D721Med (cell line): ENCODE results near the gene POLRMT.

Experiments
- DNase-seq: peaks from one replicate; pipeline ENCODE4 v3.0.0; 2011; ENCODE audit warnings: low spot score; ENCODE audit not compliant: insufficient read length
- FAIRE-seq: peaks from 2 replicates; lab custom pipeline; 2011; peaks lifted over from hg19 to GRCh38; lab: Jason Lieb, UNC
- CTCF ChIP-seq: IDR thresholded peaks from 2 replicates; pipeline ENCODE4 v1.5.1; 2012; ENCODE audit warnings: mild to moderate bottlenecking, control low read depth; ENCODE audit not compliant: insufficient read depth; ENCODE audit errors: missing control alignments

POLRMT gene

GRCh38 chr19:620166-620862, 13.0 kb downstream of the POLRMT start:
- TF ChIP-seq CTCF, result no peak
- FAIRE-seq (no peak), DNase-seq (no peak)

DNA sequence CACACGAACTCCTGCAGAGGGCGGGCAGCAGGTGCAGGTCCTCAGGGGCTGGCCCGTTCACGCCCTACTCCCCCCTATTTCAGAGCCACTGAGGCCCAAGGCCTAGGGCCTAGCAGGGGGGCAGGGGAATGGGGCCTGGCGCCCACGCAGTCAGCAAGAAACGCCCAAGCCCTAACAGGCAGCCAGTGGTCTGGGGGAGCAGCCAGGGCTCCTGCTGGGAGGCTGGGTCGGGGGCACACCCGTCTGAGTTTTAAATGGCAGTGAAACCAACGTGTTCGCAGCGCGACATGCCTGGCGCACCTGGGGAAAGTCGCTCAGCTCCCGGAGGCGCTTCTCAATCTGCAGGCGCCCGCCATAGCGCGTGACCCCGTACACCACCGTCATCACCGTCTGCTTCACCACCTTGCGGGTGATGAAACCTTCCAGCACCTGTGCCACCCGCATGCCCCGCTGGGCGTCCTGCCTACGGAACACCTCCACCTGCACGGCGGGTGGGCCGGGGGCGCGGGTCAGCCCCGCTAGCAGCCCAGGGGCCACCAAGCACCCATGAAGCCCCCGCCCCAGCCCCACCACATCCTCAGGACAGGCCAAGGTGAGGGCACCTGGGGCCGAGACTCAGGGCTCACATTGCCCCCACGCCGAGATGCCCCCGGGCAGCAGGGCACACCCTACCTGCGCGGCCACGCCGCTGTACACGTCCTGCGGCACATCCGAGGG, 13.9 kb downstream of the POLRMT start:
- TF ChIP-seq CTCF, result no peak
- no peak for FAIRE-seq
- no peak for DNase-seq

GRCh38 chr19:618674-619285, 14.6 kb downstream of the POLRMT start:
- FAIRE-seq, result no peak
- TF ChIP-seq CTCF, result no peak
- DNase-seq, result no peak

- FAIRE-seq (no peak), DNase-seq (no peak)
- no peak for TF ChIP-seq CTCF
These were observed 15.1 kb downstream of the POLRMT start for GRCh38 chr19:618247-618619.

GRCh38 chr19:617551-618246, 15.6 kb downstream of the POLRMT start:
- FAIRE-seq, result no peak
- TF ChIP-seq CTCF, result no peak

GRCh38 chr19:616747-617526, 16.4 kb downstream of the POLRMT start:
- FAIRE-seq, result no peak
- no peak for DNase-seq
- no peak for TF ChIP-seq CTCF

More at GRCh38 chr19:617551-618246, 15.6 kb downstream of the POLRMT start:
- DNase-seq, result no peak
